GM12878 (cell line): ENCODE results near the gene ENO2. TPM values are rescaled to one million over a fixed set of nuclear protein-coding genes. Genes with fewer than 3 reads are reported as not detected.

Experiments used
- GATAD2B ChIP-seq: fragments of 450-650 bp; conservative IDR thresholded peaks from 2 replicates; pipeline ENCODE4 v1.6.1; 2017; ENCODE audit warnings: low read depth, mild to moderate bottlenecking, moderate library complexity
- PAX5 ChIP-seq: IDR thresholded peaks from 2 replicates; pipeline ENCODE4 v1.6.1; 2011; ENCODE audit warnings: low read depth, low read length, borderline replicate concordance
- RELB ChIP-seq: fragments of 450-650 bp; IDR thresholded peaks from 2 replicates; pipeline ENCODE4 v1.6.1; 2017; ENCODE audit warnings: low read depth, mild to moderate bottlenecking, moderate library complexity
- ZNF217 ChIP-seq: fragments of 450-650 bp; IDR thresholded peaks from 2 replicates; pipeline ENCODE4 v1.6.1; 2017; ENCODE audit warnings: antibody characterized with exemption, mild to moderate bottlenecking
- polyA plus RNA-seq, 11 experiments: library from polyadenylated mRNA; depleted of rRNA in 4 of 11; unstranded in 6 of 11; stranded (reverse) in 5 of 11; fragments of >200 nt; fragmentation: Nextera tagmentation in 4 of 11; fragmentation: Illumina TruSeq in 1 of 11; extraction: Ambion mirVana in 4 of 11; extraction: Trizol in 1 of 11; gene quantifications; 1 replicate in 1 of 11; 2 replicates in 10 of 11; pipeline versions ENCODE4 v1.2.1 to v1.2.3, GENCODE V29; 2011 to 2016; ENCODE audit warnings: inconsistent platforms in 2 of 11, missing spikeins in 2 of 11, low read depth in 1 of 11
- total RNA-seq, 4 experiments: library from RNA; depleted of rRNA in 3 of 4; stranded (reverse); fragments of >200 nt in 3 of 4; fragmentation: Illumina TruSeq in 1 of 4; extraction: Trizol in 1 of 4; gene quantifications; 2 replicates each; pipeline versions ENCODE4 v1.2.1 to v1.2.3, GENCODE V29; 2013 to 2021
- TF ChIP-seq, protein P1 (sequence below): IDR thresholded peaks from 2 replicates; pipeline ENCODE4 v1.6.1; 2012; ENCODE audit warnings: improper control_type of control experiment, low read depth, low read length; ENCODE audit not compliant: insufficient replicate concordance
- TF ChIP-seq, protein P2 (sequence below): fragments of 450-650 bp; IDR thresholded peaks from 2 replicates; pipeline ENCODE4 v1.6.1; 2017; ENCODE audit warnings: borderline replicate concordance

ENO2 gene
- total and polyA plus RNA-seq, 10 of the 15 experiments (the other 5 are each of a cell fraction or from before 2014, with no cell fraction given) = 24.8 to 196 (median 43.1) TPM

DNA sequence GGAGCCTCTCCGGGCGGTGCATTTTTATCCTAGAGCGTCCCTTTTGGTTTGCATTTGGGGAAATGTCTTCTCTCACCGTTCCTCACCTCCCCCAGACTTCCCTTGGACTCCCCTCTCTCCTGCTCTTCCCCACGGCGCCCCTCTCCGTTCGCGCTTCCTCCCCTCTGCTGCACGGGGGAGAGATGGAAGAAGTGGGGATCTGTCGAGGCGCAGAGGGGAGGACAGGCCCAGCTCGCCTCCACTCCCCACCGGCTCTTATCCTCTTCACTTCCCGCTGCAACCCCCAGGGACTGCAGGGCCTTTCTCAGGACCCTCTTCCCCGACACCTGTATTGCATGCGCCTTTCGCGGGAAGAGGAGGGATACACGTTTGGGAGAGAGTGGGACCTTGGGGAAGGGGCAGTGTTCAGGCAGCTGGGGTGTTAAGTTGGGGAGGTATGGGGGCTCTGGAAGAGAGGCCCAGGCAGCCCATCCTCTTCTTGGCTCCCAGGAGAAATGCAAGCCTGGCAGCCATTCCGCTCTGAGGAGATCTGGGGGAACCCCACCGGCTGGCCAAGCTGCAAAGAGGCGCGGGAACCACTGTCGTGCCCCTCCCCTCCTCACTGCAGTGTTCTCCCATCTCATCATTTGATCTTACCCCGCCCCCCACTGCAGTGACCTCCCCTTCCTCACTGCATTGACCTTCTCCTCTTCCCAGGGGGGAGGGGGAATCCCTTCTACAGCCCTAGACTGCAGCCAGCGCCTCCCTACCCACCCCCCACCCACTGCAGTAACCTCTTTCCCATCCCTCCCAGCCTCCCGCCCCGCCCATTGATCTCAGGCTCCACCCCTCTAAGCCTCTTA is 788 bp downstream of the ENO2 start (continued):
- no peak for TF ChIP-seq ZNF217
- TF ChIP-seq, protein P1, sequence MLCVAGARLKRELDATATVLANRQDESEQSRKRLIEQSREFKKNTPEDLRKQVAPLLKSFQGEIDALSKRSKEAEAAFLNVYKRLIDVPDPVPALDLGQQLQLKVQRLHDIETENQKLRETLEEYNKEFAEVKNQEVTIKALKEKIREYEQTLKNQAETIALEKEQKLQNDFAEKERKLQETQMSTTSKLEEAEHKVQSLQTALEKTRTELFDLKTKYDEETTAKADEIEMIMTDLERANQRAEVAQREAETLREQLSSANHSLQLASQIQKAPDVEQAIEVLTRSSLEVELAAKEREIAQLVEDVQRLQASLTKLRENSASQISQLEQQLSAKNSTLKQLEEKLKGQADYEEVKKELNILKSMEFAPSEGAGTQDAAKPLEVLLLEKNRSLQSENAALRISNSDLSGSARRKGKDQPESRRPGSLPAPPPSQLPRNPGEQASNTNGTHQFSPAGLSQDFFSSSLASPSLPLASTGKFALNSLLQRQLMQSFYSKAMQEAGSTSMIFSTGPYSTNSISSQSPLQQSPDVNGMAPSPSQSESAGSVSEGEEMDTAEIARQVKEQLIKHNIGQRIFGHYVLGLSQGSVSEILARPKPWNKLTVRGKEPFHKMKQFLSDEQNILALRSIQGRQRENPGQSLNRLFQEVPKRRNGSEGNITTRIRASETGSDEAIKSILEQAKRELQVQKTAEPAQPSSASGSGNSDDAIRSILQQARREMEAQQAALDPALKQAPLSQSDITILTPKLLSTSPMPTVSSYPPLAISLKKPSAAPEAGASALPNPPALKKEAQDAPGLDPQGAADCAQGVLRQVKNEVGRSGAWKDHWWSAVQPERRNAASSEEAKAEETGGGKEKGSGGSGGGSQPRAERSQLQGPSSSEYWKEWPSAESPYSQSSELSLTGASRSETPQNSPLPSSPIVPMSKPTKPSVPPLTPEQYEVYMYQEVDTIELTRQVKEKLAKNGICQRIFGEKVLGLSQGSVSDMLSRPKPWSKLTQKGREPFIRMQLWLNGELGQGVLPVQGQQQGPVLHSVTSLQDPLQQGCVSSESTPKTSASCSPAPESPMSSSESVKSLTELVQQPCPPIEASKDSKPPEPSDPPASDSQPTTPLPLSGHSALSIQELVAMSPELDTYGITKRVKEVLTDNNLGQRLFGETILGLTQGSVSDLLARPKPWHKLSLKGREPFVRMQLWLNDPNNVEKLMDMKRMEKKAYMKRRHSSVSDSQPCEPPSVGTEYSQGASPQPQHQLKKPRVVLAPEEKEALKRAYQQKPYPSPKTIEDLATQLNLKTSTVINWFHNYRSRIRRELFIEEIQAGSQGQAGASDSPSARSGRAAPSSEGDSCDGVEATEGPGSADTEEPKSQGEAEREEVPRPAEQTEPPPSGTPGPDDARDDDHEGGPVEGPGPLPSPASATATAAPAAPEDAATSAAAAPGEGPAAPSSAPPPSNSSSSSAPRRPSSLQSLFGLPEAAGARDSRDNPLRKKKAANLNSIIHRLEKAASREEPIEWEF = no peak
- no peak for TF ChIP-seq PAX5
- TF ChIP-seq RELB = peak; percentile 24; the same call in 1 of the 2 replicates
- TF ChIP-seq, protein P2, sequence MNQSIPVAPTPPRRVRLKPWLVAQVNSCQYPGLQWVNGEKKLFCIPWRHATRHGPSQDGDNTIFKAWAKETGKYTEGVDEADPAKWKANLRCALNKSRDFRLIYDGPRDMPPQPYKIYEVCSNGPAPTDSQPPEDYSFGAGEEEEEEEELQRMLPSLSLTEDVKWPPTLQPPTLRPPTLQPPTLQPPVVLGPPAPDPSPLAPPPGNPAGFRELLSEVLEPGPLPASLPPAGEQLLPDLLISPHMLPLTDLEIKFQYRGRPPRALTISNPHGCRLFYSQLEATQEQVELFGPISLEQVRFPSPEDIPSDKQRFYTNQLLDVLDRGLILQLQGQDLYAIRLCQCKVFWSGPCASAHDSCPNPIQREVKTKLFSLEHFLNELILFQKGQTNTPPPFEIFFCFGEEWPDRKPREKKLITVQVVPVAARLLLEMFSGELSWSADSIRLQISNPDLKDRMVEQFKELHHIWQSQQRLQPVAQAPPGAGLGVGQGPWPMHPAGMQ = no peak
- 0 out of 2 replicates have a peak, but pooled peaks have one; percentile 11 for TF ChIP-seq GATAD2B
